CD14-positive monocyte (primary cell): Measurements from ENCODE around the gene SINHCAF. TPM values are rescaled to one million over a fixed set of nuclear protein-coding genes. Genes with fewer than 3 reads are reported as not detected.

Experiments
- DNase-seq, 3 donors: peaks; one replicate each; pipeline ENCODE4 v3.0.0-alpha.2; 2011 to 2022
- H2AFZ ChIP-seq: 2 replicates; pipeline ENCODE4 v1.6.0; 2012; ENCODE audit warnings: mild to moderate bottlenecking, low read depth, low read length, inconsistent platforms; ENCODE audit not compliant: insufficient read depth, poor library complexity, severe bottlenecking
- H3K27ac ChIP-seq, 2 donors: 1 replicate in 1 of 2; 2 replicates in 1 of 2; pipeline ENCODE4 v1.5.1; 2012 to 2013; ENCODE audit warnings: low read length in 2 of 2, control low read depth in 1 of 2, inconsistent platforms in 1 of 2, low read depth in 1 of 2, mild to moderate bottlenecking in 1 of 2
- H3K27me3 ChIP-seq, 2 donors: one replicate each; pipeline versions ENCODE4 v1.6.0 to v1.6.1; 2011 to 2013; ENCODE audit warnings: low read length in 2 of 2; ENCODE audit not compliant: control insufficient read depth in 2 of 2, insufficient read depth in 2 of 2
- H3K36me3 ChIP-seq, 2 donors: replicated peaks in 1 of 2; 1 replicate in 1 of 2; 2 replicates in 1 of 2; pipeline versions ENCODE4 v1.5.1 to v1.6.1; 2012 to 2013; ENCODE audit warnings: low read length in 2 of 2, control low read depth in 1 of 2, inconsistent platforms in 1 of 2, mild to moderate bottlenecking in 1 of 2; ENCODE audit not compliant: insufficient read depth in 2 of 2, control insufficient read depth in 1 of 2
- H3K4me1 ChIP-seq, 2 donors: 1 replicate in 1 of 2; 2 replicates in 1 of 2; pipeline versions ENCODE4 v1.5.1 to v1.6.1; 2012 to 2013; ENCODE audit warnings: low read length in 2 of 2, control low read depth in 1 of 2, inconsistent platforms in 1 of 2, mild to moderate bottlenecking in 1 of 2, moderate library complexity in 1 of 2; ENCODE audit not compliant: insufficient read depth in 2 of 2, control insufficient read depth in 1 of 2
- H3K4me2 ChIP-seq: replicated peaks from 2 replicates; pipeline ENCODE3; 2012; ENCODE audit warnings: low read length, moderate library complexity, mild to moderate bottlenecking; ENCODE audit not compliant: poor library complexity, severe bottlenecking; ENCODE audit errors: extremely low read depth
- H3K4me3 ChIP-seq, 3 experiments: fragments of 200-600 bp in 1 of 3; sonication (generic) in 1 of 3; replicated peaks in 1 of 3; 1 replicate in 2 of 3; 2 replicates in 1 of 3; pipeline ENCODE4 v1.5.1; 2011 to 2013; ENCODE audit warnings: low read length in 3 of 3, mild to moderate bottlenecking in 3 of 3, control low read depth in 2 of 3, low read depth in 2 of 3, inconsistent platforms in 1 of 3, moderate library complexity in 1 of 3
- H3K79me2 ChIP-seq: 2 replicates; pipeline ENCODE4 v1.6.0; 2012; ENCODE audit warnings: mild to moderate bottlenecking, control low read depth, inconsistent platforms, low read length, moderate library complexity; ENCODE audit not compliant: insufficient read depth
- H3K9ac ChIP-seq: 2 replicates; pipeline ENCODE4 v1.6.0; 2017; ENCODE audit warnings: low read length, mild to moderate bottlenecking; ENCODE audit not compliant: insufficient read depth, poor library complexity, severe bottlenecking
- H3K9me3 ChIP-seq, 2 donors: replicated peaks in 1 of 2; 1 replicate in 1 of 2; 2 replicates in 1 of 2; pipeline versions ENCODE4 v1.5.1 to v1.6.1; 2012 to 2013; ENCODE audit warnings: low read length in 2 of 2, control low read depth in 1 of 2; ENCODE audit not compliant: control insufficient read depth in 1 of 2, insufficient read depth in 1 of 2
- H4K20me1 ChIP-seq: 2 replicates; pipeline ENCODE4 v1.6.0; 2012; ENCODE audit warnings: mild to moderate bottlenecking, low read length, control low read depth, moderate library complexity; ENCODE audit not compliant: insufficient read depth
- H3K27ac Mint-ChIP-seq, 7 donors: one replicate each; pipeline ENCODE4 v1.8.0; 2020; ENCODE audit warnings: mild to moderate bottlenecking in 7 of 7, mixed read lengths in 7 of 7, moderate library complexity in 6 of 7, inconsistent platforms in 2 of 7
- H3K27me3 Mint-ChIP-seq, 3 donors: one replicate each; pipeline ENCODE4 v1.8.0; 2021 to 2022; ENCODE audit warnings: low read depth in 3 of 3, mild to moderate bottlenecking in 3 of 3, mixed read lengths in 3 of 3, moderate library complexity in 3 of 3, inconsistent platforms in 1 of 3
- H3K36me3 Mint-ChIP-seq, 2 donors: one replicate each; pipeline ENCODE4 v1.8.0; 2020; ENCODE audit warnings: mixed read lengths in 2 of 2, inconsistent platforms in 1 of 2, mild to moderate bottlenecking in 1 of 2
- H3K4me1 Mint-ChIP-seq: one replicate; pipeline ENCODE4 v1.8.0; 2020; ENCODE audit warnings: mild to moderate bottlenecking, mixed read lengths
- H3K4me3 Mint-ChIP-seq, 2 donors: one replicate each; pipeline ENCODE4 v1.8.0; 2020; ENCODE audit warnings: mild to moderate bottlenecking in 2 of 2, mixed read lengths in 2 of 2, moderate library complexity in 1 of 2
- H3K9me3 Mint-ChIP-seq, 7 donors: one replicate each; pipeline ENCODE4 v1.8.0; 2020 to 2022; ENCODE audit warnings: mixed read lengths in 7 of 7, mild to moderate bottlenecking in 6 of 7, moderate library complexity in 6 of 7, inconsistent platforms in 2 of 7
- WGBS: methylation state at CpG from one replicate; pipeline ENCODE4 v1.1.5; 2013; ENCODE audit warnings: missing lambda C conversion rate; ENCODE audit not compliant: insufficient coverage; 5-methylcytosine and 5-hydroxymethylcytosine counted together
- intact Hi-C, 2 donors: fragments of 100-400 bp; cut with micrococcal nuclease; formaldehyde crosslinking; loops; one replicate each; pipeline versions ENCODE4 v1.15.0 to v1.15.1; 2023
- polyA plus RNA-seq, 3 donors: library from polyadenylated mRNA; depleted of rRNA in 1 of 3; unstranded in 2 of 3; stranded (reverse) in 1 of 3; fragments of 300-500 nt in 2 of 3; fragments of >200 nt in 1 of 3; fragmentation: Illumina TruSeq in 2 of 3; gene quantifications; 1 replicate in 2 of 3; 2 replicates in 1 of 3; pipeline ENCODE4 v1.2.3, GENCODE V29; 2012 to 2021
- TF ChIP-seq, protein P1 (sequence below): fragments of 200-600 bp; IDR thresholded peaks from one replicate; pipeline ENCODE4 v1.8.0; 2022; ENCODE audit warnings: antibody characterized with exemption, mild to moderate bottlenecking

Gene SINHCAF
- polyA plus RNA-seq, 3 donors = 14.2 to 20.2 (median 20.1) TPM

DNA sequence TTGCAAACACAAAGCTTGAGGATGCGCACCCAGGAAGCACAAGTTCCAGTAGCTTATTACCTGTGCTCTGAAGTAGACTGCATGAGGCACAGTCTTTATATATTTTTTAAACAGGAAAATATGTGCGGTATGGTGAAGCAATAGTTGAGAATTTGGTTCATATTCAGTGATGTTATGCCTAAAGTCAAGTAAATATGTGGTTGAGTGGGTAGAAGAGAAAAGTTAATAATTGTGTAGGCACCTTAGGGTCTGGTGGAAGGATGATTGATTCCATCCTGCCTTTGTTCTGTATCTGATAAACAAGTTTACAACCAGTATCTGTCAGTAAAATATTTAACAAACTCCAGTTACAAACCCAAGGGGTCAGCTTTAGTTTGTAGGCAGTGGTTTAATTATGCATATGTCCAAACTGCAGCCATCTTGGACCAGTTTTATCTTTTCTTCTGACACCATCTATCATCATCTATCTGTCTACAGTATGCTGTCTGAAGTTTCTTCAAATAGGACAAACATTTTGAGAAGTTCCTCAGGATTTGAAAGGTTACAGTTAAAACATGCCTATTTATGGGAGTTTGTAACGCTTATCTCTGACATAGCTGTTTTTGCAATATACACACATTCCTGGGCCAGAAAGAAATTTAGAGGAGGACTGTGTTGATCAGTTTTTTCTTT is 10.8 kb downstream of the SINHCAF start:
- no peak overlapping the region for H2AFZ ChIP-seq
- H3K9me3 ChIP-seq = no peaks in the 10 kb centered on the region
- DNase-seq = no peak
- peaks cover 93% of the 10 kb centered on the region for H4K20me1 ChIP-seq
- Mint-ChIP-seq H3K36me3 (peaks cover 7 to 12% of the 10 kb centered on the region in 2 donors), H3K4me3 (no peak overlapping the region), H3K27me3 (no peaks in the 10 kb centered on the region), H3K9me3 (no peaks in the 10 kb centered on the region), H3K27ac (peak overlapping the region in 1 of 7 donors; percentile 65), H3K4me1 (peaks cover 45% of the 10 kb centered on the region)
- intact Hi-C loops = no loop called here
- H3K4me3 ChIP-seq = no peak overlapping the region
- H3K36me3 ChIP-seq = no peaks in the 10 kb centered on the region
- WGBS = 75% methylated on average over 1 of the region's 3 CpGs
- no peak overlapping the region for H3K4me2 ChIP-seq
- H3K27me3 ChIP-seq = no peaks in the 10 kb centered on the region
- H3K4me1 ChIP-seq = peaks cover 25 to 39% of the 10 kb centered on the region in 2 donors
- peaks cover 100% of the 10 kb centered on the region for H3K79me2 ChIP-seq
- peak overlapping the region in 1 of 2 donors; percentile 9 for H3K27ac ChIP-seq
- H3K9ac ChIP-seq = no peak overlapping the region
- TF ChIP-seq, protein P1, sequence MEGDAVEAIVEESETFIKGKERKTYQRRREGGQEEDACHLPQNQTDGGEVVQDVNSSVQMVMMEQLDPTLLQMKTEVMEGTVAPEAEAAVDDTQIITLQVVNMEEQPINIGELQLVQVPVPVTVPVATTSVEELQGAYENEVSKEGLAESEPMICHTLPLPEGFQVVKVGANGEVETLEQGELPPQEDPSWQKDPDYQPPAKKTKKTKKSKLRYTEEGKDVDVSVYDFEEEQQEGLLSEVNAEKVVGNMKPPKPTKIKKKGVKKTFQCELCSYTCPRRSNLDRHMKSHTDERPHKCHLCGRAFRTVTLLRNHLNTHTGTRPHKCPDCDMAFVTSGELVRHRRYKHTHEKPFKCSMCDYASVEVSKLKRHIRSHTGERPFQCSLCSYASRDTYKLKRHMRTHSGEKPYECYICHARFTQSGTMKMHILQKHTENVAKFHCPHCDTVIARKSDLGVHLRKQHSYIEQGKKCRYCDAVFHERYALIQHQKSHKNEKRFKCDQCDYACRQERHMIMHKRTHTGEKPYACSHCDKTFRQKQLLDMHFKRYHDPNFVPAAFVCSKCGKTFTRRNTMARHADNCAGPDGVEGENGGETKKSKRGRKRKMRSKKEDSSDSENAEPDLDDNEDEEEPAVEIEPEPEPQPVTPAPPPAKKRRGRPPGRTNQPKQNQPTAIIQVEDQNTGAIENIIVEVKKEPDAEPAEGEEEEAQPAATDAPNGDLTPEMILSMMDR = no peak

DNA sequence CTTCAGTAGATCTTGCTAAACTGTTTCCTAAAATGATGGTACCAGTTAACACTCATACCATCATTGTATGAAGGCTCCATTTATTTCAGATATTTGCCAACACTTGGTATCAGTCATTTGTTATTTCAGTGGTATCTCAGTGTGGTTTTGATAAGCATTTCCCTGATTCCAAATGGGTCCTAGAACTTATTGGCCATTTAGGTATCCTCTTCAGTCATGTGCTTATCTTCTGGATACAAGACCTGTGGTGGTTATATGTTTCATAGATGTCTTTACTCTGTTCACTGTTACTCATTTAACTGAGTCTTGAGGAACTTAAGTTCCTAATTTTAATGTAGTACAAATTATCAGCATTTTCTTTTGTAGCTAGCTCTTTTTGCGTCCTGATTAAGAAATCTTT is 13.5 kb downstream of the SINHCAF start:
- TF ChIP-seq, protein P1 = no peak
- WGBS = no CpG with 5 or more reads among the region's 1 CpG
- H3K36me3 ChIP-seq = no peaks in the 10 kb centered on the region
- H3K9ac ChIP-seq = no peak overlapping the region
- H3K79me2 ChIP-seq = peaks cover 100% of the 10 kb centered on the region
- Mint-ChIP-seq H3K9me3 (no peaks in the 10 kb centered on the region), H3K4me3 (no peak overlapping the region), H3K27ac (no peak overlapping the region), H3K27me3 (no peaks in the 10 kb centered on the region), H3K36me3 (peaks cover 7 to 12% of the 10 kb centered on the region in 2 donors), H3K4me1 (peaks cover 18% of the 10 kb centered on the region)
- no peaks in the 10 kb centered on the region for H3K9me3 ChIP-seq
- no peak overlapping the region for H3K27ac ChIP-seq
- H3K4me2 ChIP-seq = no peak overlapping the region
- no peak for DNase-seq
- H4K20me1 ChIP-seq = peaks cover 91% of the 10 kb centered on the region
- no peaks in the 10 kb centered on the region for H3K27me3 ChIP-seq
- H2AFZ ChIP-seq = no peak overlapping the region
- intact Hi-C loops = no loop called here
- H3K4me1 ChIP-seq = peaks cover 9 to 15% of the 10 kb centered on the region in 2 donors
- H3K4me3 ChIP-seq = no peak overlapping the region
